ENCODE measurements around the gene ZNF416. TPM values are rescaled to one million over a fixed set of nuclear protein-coding genes. Genes with fewer than 3 reads are reported as not detected.

Gene ZNF416
- 1 to 10 TPM; 4.8 to 5.6 TPM for total RNA-seq

- TF ChIP-seq POLR2A (IDR thresholded peaks at IDR 0.05), result peak; percentile 18
- peak; percentile 97 for TF ChIP-seq POLR2AphosphoS5 (IDR thresholded peaks at IDR 0.05)
- TF ChIP-seq CTCF (IDR thresholded peaks at IDR 0.05), result peak in 2 of 4 experiments; percentile 17 to 18
- H3K9me3 ChIP-seq, result peaks cover 2% of the 10 kb centered on the region
- H3K4me1 ChIP-seq (replicated peaks), result peaks cover 4% of the 10 kb centered on the region
- peak within 1 kb of the TSS; percentile 47 to 65 for H3K27ac ChIP-seq
- peaks cover 0 to 29% of the 10 kb centered on the region in 2 donors for H3K36me3 ChIP-seq
- peak; percentile 98 for DNase-seq (ENCODE audit: low spot score)
- peak within 1 kb of the TSS; percentile 68 to 95 for H3K4me3 ChIP-seq
- WGBS, result under 1% methylated on average over 50 of the region's 62 CpGs
- no peaks in the 10 kb centered on the region for H3K27me3 ChIP-seq (replicated peaks; ENCODE audit: insufficient read depth)
- intact Hi-C loops (cut with DNase I), result loop anchor here (10.0 kb wide), 1 partner anchor 576 kb away; the partner anchor contains the start of gene ZNF329
Observed at GRCh38 chr19:57578487-57579205, at the start of gene ZNF416. ZNF416 (minus strand) TSS chr19:57578911; CDS start chr19:57578704, 207 bp downstream.

GRCh38 chr19:57623091-57623490 is 44.4 kb upstream of the ZNF416 start:
- H3K4me1 ChIP-seq (replicated peaks), result no peaks in the 10 kb centered on the region
- H3K36me3 ChIP-seq, result peaks cover 24 to 32% of the 10 kb centered on the region in 2 donors
- intact Hi-C loops (cut with DNase I), result no loop called here
- H3K4me3 ChIP-seq, result no peak overlapping the region
- TF ChIP-seq POLR2AphosphoS5 (IDR thresholded peaks at IDR 0.05) (no peak), CTCF (IDR thresholded peaks at IDR 0.05) (no peak), POLR2A (IDR thresholded peaks at IDR 0.05) (no peak)
- H3K27ac ChIP-seq, result no peak overlapping the region
- H3K27me3 ChIP-seq (replicated peaks; ENCODE audit: insufficient read depth), result no peaks in the 10 kb centered on the region
- DNase-seq (ENCODE audit: low spot score), result no peak
- peaks cover 14% of the 10 kb centered on the region for H3K9me3 ChIP-seq

- H3K27me3 ChIP-seq (replicated peaks; ENCODE audit: insufficient read depth), result no peaks in the 10 kb centered on the region
- intact Hi-C loops (cut with DNase I), result no loop called here
- no peak overlapping the region for H3K27ac ChIP-seq
- TF ChIP-seq POLR2AphosphoS5 (IDR thresholded peaks at IDR 0.05) (no peak), POLR2A (IDR thresholded peaks at IDR 0.05) (no peak), CTCF (IDR thresholded peaks at IDR 0.05) (no peak)
- H3K9me3 ChIP-seq, result peaks cover 14% of the 10 kb centered on the region
- H3K4me1 ChIP-seq (replicated peaks), result no peaks in the 10 kb centered on the region
- DNase-seq (ENCODE audit: low spot score), result no peak
- peaks cover 24 to 32% of the 10 kb centered on the region in 2 donors for H3K36me3 ChIP-seq
- H3K4me3 ChIP-seq, result no peak overlapping the region
- WGBS, result 97% methylated on average over 10 of the region's 10 CpGs
Observed at GRCh38 chr19:57620673-57621348, 42.1 kb upstream of the ZNF416 start.

- TF ChIP-seq CTCF (IDR thresholded peaks at IDR 0.05), result no peak
- Histone ChIP-seq H3K27me3 (replicated peaks; ENCODE audit: insufficient read depth) (no peaks in the 10 kb centered on the region), H3K4me3 (peak overlapping the region in 1 of 2 donors; percentile 93), H3K27ac (no peak overlapping the region), H3K4me1 (replicated peaks) (no peaks in the 10 kb centered on the region), H3K9me3 (peaks cover 7% of the 10 kb centered on the region), H3K36me3 (peaks cover 16 to 18% of the 10 kb centered on the region in 2 donors)
- 83% methylated on average over 3 of the region's 3 CpGs for WGBS
- intact Hi-C loops (cut with DNase I), result no loop called here
- no peak for DNase-seq (ENCODE audit: low spot score)
Observed at GRCh38 chr19:57615346-57615745, 36.6 kb upstream of the ZNF416 start.
